Lung microvascular endothelial cell (primary cell): ENCODE data around the gene PCSK6. TPM values are rescaled to one million over a fixed set of nuclear protein-coding genes. Genes with fewer than 3 reads are reported as not detected.

Source experiments
- DNase-seq, 2 donors: peaks; one replicate each; pipeline versions ENCODE4 v3.0.0 to v3.0.0-alpha.2; 2010; ENCODE audit warnings: low read depth in 2 of 2
- total RNA-seq: library from RNA; depleted of rRNA; stranded (reverse); fragments of >200 nt; gene quantifications from 2 replicates; pipeline ENCODE4 v1.2.1, GENCODE V29; 2014

PCSK6 gene
- total RNA-seq, 1 donor from 2014 or later: 38.9 TPM

DNA sequence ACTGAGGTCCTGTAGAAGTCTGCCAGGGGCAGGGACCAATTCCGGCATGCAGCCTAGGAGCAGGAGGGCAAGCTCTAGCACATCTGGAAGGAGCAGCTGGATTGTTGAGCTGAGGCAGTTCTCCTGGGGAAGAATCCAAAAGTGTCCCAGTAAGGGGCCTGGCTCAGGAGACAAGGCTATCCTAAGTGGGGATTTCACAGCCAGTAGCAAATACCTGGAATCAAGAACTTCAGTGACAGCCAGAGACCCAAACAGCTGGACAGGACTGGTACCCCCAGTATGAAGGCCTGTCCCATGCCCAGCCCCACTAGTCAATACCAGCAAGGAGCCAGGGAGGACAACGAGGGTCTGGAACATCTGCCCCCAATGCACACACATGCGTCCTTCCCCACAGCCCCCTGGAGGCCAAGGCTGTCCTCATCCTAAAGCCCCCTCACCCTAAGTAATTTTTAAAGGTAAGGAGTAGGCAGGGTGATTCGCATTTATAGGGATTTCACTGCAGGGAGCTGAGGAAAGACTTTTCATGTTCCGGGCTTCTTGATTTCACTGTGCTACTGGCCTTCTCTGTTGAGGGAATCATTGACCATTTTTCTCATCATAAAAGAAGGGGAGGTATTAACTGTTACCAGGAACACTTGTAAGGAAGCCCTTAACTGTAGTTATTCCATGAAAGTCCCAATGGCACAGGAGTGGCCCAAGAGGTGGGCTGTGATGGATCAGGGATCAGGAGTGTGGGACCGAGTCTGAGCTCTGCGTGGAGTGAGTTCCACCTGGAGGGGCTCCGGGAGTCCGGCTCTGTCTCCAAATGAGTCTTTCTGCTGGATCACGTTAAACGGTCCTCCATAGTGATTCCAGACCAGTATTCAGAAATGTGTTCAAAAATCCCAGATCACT is 235.1 kb downstream of the PCSK6 start:
- peak in 1 of 2 donors; percentile 34 for DNase-seq

Other genes with a start within 250 kb of the PCSK6 start
- 22.2 and 31.9 TPM in 2 replicates for gene CHSY1, start 237.7 kb downstream of the PCSK6 start, total RNA-seq
- gene SELENOS, start 212.2 kb downstream of the PCSK6 start, total RNA-seq: 39.7 and 83.1 TPM in 2 replicates
- gene SNRPA1, start 194.5 kb downstream of the PCSK6 start, total RNA-seq: 9.2 and 9.5 TPM in 2 replicates
- 28.1 and 63.5 TPM in 2 replicates for gene TM2D3, start 162.7 kb upstream of the PCSK6 start, total RNA-seq
- 4.8 and 10.1 TPM in 2 replicates for gene TARS3, start 234.8 kb upstream of the PCSK6 start, total RNA-seq